ENCODE measurements around the gene GPR162.

Gene GPR162

GRCh38 chr12:6850796-6851152, 29.2 kb downstream of the GPR162 start:
- DNase-seq (ENCODE audit: extremely low spot score): no peak
- CTCF ChIA-PET: interaction anchor here (1.0 to 3.9 kb wide), 5 partner anchors 15 to 98 kb away, joined by 4 to 26 read pairs (median 6); partner anchors contain the start of gene MLF2
- POLR2A ChIA-PET: interaction anchor here (1.0 to 5.5 kb wide), 21 partner anchors 10 to 380 kb away, joined by 3 to 214 read pairs (median 12); partner anchors contain the start of genes C12orf57, COPS7A, GNB3 and GPR162
- TF ChIP-seq SP1 (IDR thresholded peaks at IDR 0.05) (no peak), FOXA1 (IDR thresholded peaks at IDR 0.05) (no peak), L3MBTL2 (conservative IDR thresholded peaks at IDR 0.05) (no peak), BHLHE40 (IDR thresholded peaks at IDR 0.05; ENCODE audit: borderline replicate concordance) (no peak), LEF1 (IDR thresholded peaks at IDR 0.05; ENCODE audit: borderline replicate concordance) (no peak), FOXM1 (IDR thresholded peaks at IDR 0.05; ENCODE audit: borderline replicate concordance) (no peak), FOXK2 (IDR thresholded peaks at IDR 0.05) (no peak), ZNF384 (IDR thresholded peaks at IDR 0.05) (no peak), ELF4 (IDR thresholded peaks at IDR 0.05) (no peak), CTBP1 (IDR thresholded peaks at IDR 0.05; ENCODE audit: borderline replicate concordance) (no peak), HDGF (IDR thresholded peaks at IDR 0.05; ENCODE audit: borderline replicate concordance) (no peak), ARNT (IDR thresholded peaks at IDR 0.05) (no peak), NFRKB (IDR thresholded peaks at IDR 0.05) (no peak), TARDBP (IDR thresholded peaks at IDR 0.05) (no peak), PKNOX1 (IDR thresholded peaks at IDR 0.05) (no peak), SUZ12 (IDR thresholded peaks at IDR 0.05) (no peak)

- TF ChIP-seq HDGF (IDR thresholded peaks at IDR 0.05; ENCODE audit: borderline replicate concordance) (no peak), ARNT (IDR thresholded peaks at IDR 0.05) (no peak), FOXM1 (IDR thresholded peaks at IDR 0.05; ENCODE audit: borderline replicate concordance) (peak; percentile 59; the same call in 1 of the 2 replicates), FOXA1 (IDR thresholded peaks at IDR 0.05) (no peak), ELF4 (IDR thresholded peaks at IDR 0.05) (no peak), NFRKB (IDR thresholded peaks at IDR 0.05) (no peak), L3MBTL2 (conservative IDR thresholded peaks at IDR 0.05) (peak; percentile 94), SUZ12 (IDR thresholded peaks at IDR 0.05) (no peak), TARDBP (IDR thresholded peaks at IDR 0.05) (no peak), BHLHE40 (IDR thresholded peaks at IDR 0.05; ENCODE audit: borderline replicate concordance) (no peak), LEF1 (IDR thresholded peaks at IDR 0.05; ENCODE audit: borderline replicate concordance) (no peak), PKNOX1 (IDR thresholded peaks at IDR 0.05) (peak; percentile 99), CTBP1 (IDR thresholded peaks at IDR 0.05; ENCODE audit: borderline replicate concordance) (no peak), SP1 (IDR thresholded peaks at IDR 0.05) (no peak), FOXK2 (IDR thresholded peaks at IDR 0.05) (no peak), ZNF384 (IDR thresholded peaks at IDR 0.05) (no peak)
- POLR2A ChIA-PET: interaction anchor here (0.6 to 5.5 kb wide), 34 partner anchors 10 to 380 kb away, joined by 3 to 214 read pairs (median 6); partner anchors contain the start of genes C12orf57, COPS7A, GNB3 and GPR162
- CTCF ChIA-PET: interaction anchor here (0.8 to 3.9 kb wide), 9 partner anchors 16 to 98 kb away, joined by 3 to 28 read pairs (median 5); partner anchors contain the start of genes MLF2 and SPSB2
- peak; percentile 95 for DNase-seq (ENCODE audit: extremely low spot score)
Measured at GRCh38 chr12:6851153-6851920, 29.7 kb downstream of the GPR162 start, which contains the start of gene CDCA3. CDCA3 (minus strand) TSS chr12:6851286; CDS start chr12:6850952, 334 bp downstream.

GRCh38 chr12:6851921-6852650, 30.5 kb downstream of the GPR162 start, which contains the start of gene USP5:
USP5 (plus strand) TSS chr12:6852150; CDS start chr12:6852180, 30 bp downstream.
- DNase-seq (ENCODE audit: extremely low spot score): peak; percentile 94
- peak; percentile 98 for TF ChIP-seq PKNOX1 (IDR thresholded peaks at IDR 0.05)
- TF ChIP-seq ZNF384 (IDR thresholded peaks at IDR 0.05): no peak
- no peak for TF ChIP-seq BHLHE40 (IDR thresholded peaks at IDR 0.05; ENCODE audit: borderline replicate concordance)
- no peak for TF ChIP-seq ARNT (IDR thresholded peaks at IDR 0.05)
- 0 out of 2 replicates have a peak, but pooled peaks have one; percentile 45 for TF ChIP-seq HDGF (IDR thresholded peaks at IDR 0.05; ENCODE audit: borderline replicate concordance)
- TF ChIP-seq SUZ12 (IDR thresholded peaks at IDR 0.05): peak; percentile 99
- no peak for TF ChIP-seq LEF1 (IDR thresholded peaks at IDR 0.05; ENCODE audit: borderline replicate concordance)
- TF ChIP-seq NFRKB (IDR thresholded peaks at IDR 0.05): no peak
- no peak for TF ChIP-seq FOXA1 (IDR thresholded peaks at IDR 0.05)
- no peak for TF ChIP-seq FOXM1 (IDR thresholded peaks at IDR 0.05; ENCODE audit: borderline replicate concordance)
- no peak for TF ChIP-seq CTBP1 (IDR thresholded peaks at IDR 0.05; ENCODE audit: borderline replicate concordance)
- TF ChIP-seq FOXK2 (IDR thresholded peaks at IDR 0.05): no peak
- TF ChIP-seq SP1 (IDR thresholded peaks at IDR 0.05): no peak
- no peak for TF ChIP-seq TARDBP (IDR thresholded peaks at IDR 0.05)
- peak; percentile 100 for TF ChIP-seq ELF4 (IDR thresholded peaks at IDR 0.05)
- peak; percentile 83 for TF ChIP-seq L3MBTL2 (conservative IDR thresholded peaks at IDR 0.05)
- CTCF ChIA-PET: interaction anchor here (0.7 to 3.9 kb wide), 11 partner anchors 16 to 238 kb away, joined by 3 to 28 read pairs (median 4); partner anchors contain the start of genes MLF2, RNU7-1 and SPSB2
- POLR2A ChIA-PET: interaction anchor here (0.5 to 5.5 kb wide), 37 partner anchors 9 to 381 kb away, joined by 3 to 214 read pairs (median 5); partner anchors contain the start of genes C12orf57, COPS7A, GNB3 and GPR162

- DNase-seq (ENCODE audit: extremely low spot score): no peak
- ChIA-PET POLR2A (interaction anchor here (0.5 to 5.5 kb wide), 19 partner anchors 9 to 239 kb away, joined by 3 to 214 read pairs (median 9); partner anchors contain the start of genes C12orf57, COPS7A, GNB3 and GPR162), CTCF (interaction anchor here (0.7 to 3.9 kb wide), 7 partner anchors 16 to 239 kb away, joined by 3 to 28 read pairs (median 4); partner anchors contain the start of genes RNU7-1 and SPSB2)
- TF ChIP-seq FOXK2 (IDR thresholded peaks at IDR 0.05): no peak
- no peak for TF ChIP-seq CTBP1 (IDR thresholded peaks at IDR 0.05; ENCODE audit: borderline replicate concordance)
- TF ChIP-seq NFRKB (IDR thresholded peaks at IDR 0.05): no peak
- no peak for TF ChIP-seq SP1 (IDR thresholded peaks at IDR 0.05)
- no peak for TF ChIP-seq L3MBTL2 (conservative IDR thresholded peaks at IDR 0.05)
- TF ChIP-seq ARNT (IDR thresholded peaks at IDR 0.05): no peak
- TF ChIP-seq ELF4 (IDR thresholded peaks at IDR 0.05): no peak
- TF ChIP-seq TARDBP (IDR thresholded peaks at IDR 0.05): no peak
- no peak for TF ChIP-seq ZNF384 (IDR thresholded peaks at IDR 0.05)
- TF ChIP-seq SUZ12 (IDR thresholded peaks at IDR 0.05): no peak
- TF ChIP-seq FOXM1 (IDR thresholded peaks at IDR 0.05; ENCODE audit: borderline replicate concordance): no peak
- no peak for TF ChIP-seq HDGF (IDR thresholded peaks at IDR 0.05; ENCODE audit: borderline replicate concordance)
- no peak for TF ChIP-seq PKNOX1 (IDR thresholded peaks at IDR 0.05)
- no peak for TF ChIP-seq BHLHE40 (IDR thresholded peaks at IDR 0.05; ENCODE audit: borderline replicate concordance)
- no peak for TF ChIP-seq FOXA1 (IDR thresholded peaks at IDR 0.05)
- no peak for TF ChIP-seq LEF1 (IDR thresholded peaks at IDR 0.05; ENCODE audit: borderline replicate concordance)
Measured at GRCh38 chr12:6852651-6853354, 31.2 kb downstream of the GPR162 start.
